HG03097 (cell line): ENCODE measurements around the gene SLAMF1.
"Not testable (repeated sequence)": the region's sequence is repeated elsewhere in the genome, so short reads cannot be mapped to it uniquely, and the experiment has no call there.

Experiments used
- ATAC-seq: cut with Tn5 transposase; IDR thresholded peaks from one replicate; pipeline ENCODE4 v1.9.1; 2021; ENCODE audit not compliant: unreplicated experiment, low FRiP score

Gene SLAMF1

DNA sequence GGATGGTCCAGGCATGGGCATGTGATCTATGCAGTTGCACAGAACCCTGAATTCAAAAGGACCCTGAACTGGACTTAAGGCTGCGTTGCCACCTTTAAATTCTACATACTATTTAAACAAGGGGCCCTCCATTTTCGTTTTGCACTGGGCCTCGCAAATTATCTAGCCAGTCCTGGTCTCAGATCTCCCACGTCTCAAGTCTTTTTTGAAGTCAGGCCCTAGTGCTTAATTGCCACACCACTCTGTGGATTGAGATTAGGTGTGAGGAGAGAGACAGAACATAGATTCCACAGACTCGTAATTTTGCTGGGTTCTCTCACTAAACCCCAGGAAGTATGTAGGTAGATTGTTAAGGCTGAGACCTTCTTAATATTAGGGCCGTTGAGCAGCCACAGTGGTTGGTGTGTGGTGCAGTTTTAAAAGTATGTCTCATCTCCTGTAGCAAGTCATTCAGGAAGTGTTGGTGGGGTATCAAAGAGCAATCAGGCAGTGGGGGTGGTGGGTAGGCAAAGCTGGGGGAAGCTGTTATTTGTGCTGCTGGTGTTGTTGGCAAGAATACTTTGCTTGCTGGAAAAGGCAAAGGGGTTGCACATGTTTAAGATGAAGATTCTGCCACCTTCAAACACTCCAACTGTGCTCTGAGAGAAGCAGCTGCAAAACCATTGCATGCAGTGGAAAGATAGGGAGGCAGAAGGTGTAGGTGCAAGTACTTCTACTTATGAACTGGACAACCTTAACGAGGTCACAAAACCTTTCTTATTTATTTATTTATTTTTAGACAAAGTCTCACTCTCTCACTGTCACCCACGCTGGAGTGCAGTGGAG, 78.8 kb downstream of the SLAMF1 start:
- ATAC-seq, result no peak

DNA sequence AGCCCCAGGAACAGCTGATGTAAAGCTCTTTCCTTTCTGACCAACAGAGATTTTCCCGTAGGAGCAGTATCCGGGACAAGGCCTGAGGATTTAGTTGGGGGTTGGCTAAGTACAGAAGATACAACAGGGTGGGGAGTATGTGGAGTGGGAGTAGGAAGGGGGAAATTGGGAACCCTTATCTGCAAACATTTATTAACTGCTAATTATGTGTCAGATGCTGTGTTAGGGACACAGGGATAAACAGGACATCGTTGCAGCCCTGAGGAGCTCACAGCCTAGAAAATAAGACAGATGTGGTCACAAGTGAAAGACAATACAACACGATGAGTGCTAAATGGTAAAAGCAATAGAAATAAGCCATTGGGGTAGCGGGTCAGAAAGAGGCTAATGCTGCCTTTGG, 79.5 kb downstream of the SLAMF1 start:
- no peak for ATAC-seq

DNA sequence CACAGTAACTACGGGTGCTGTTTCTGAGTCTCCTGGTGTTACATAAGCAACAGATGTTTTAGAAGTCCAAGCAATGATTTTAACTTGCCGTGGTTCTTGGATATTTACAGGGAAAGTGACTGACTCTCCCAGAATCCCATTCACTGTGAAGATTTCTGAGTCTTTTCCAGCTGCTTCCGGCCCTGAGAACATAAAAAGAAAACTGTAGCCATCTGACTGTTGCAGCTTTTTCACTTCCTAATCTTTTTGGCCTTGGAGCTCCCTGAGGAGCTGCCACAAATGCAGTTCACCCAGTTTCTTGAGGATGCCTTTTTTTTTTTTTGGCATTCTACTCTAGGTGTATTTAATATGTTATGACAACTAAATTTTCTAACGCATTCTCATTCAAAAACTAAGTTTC, 81.3 kb downstream of the SLAMF1 start:
- no peak for ATAC-seq

DNA sequence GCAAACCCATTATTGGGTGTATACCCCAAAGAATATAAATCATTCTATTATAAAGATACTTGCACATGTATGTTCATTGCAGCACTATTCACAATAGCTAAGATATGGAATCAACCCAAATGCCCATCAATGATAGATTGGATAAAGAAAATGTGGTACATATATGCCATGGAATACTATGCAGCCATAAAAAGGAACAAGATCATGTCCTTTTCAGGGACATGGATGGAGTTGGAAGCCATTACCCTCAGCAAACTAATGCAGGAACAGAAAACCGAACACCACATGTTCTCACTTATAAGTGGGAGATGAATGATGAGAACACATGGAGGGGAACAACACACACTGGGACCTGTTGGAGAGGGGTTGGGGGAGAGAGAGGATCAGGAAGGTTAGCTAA, 83.6 kb downstream of the SLAMF1 start:
- not testable (repeated sequence) for ATAC-seq

DNA sequence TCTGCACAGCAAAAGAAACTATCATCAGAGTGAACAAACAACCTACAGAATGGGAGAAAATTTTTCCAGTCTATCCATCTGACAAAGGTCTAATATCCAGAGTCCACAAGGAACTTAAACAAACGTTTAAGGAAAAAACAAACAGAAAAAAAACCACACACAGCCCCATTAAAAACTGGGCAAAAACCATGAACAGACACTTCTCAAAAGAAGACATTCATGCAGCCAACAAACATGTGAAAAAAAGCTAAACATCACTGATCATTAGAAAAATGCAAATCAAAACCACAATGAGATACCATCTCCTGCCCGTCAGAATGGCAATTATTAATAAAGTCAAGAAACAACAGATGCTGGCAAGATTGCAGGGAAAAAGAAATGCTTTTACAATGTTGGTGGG, 84.1 kb downstream of the SLAMF1 start:
- ATAC-seq, result not testable (repeated sequence)

DNA sequence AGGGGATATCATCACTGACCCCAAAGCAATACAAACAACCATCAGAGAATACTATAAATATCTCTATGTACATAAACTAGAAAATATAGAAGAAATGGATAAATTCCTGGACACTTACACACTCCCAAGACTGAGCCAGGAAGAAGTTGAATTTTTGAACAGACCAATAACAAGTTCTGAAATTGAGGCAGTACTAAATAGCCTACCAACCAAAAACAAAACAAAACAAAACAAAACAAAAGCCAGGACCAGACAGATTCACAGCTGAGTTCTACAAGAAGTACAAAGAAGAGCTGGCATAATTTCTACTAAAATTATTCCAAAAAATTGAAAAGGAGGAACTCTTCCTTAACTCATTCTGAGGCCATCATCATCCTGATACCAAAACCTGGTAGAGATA, 86.0 kb downstream of the SLAMF1 start:
- ATAC-seq, result no peak

DNA sequence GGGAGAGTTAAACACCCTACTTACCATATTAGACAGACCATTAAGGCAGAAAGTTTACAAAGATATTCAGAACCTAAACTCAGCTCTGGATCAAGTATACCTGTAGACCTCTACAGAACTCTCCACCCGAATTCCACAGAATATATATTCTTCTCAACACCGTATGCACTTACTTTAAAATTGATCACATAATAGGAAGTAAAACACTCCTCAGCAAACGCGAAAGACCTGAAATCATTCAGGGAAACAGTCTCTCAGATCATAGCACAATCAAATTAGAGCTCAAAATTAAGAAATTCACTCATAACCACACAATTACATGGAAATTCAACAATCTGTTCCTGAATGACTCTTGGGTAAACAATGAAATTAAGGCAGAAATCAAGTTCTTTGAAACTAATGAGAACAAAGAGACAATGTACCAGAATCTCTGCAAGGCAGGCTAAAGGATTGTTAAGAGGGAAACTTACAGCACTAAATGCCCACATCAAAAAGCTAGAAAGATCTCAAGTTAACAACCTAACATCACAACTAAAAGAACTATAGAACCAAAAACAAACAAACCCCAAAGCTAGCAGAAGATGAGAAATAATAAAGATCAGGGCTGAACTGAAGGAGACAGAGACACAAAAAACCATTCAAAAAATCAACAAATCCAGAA, 86.7 kb downstream of the SLAMF1 start:
- ATAC-seq, result no peak

DNA sequence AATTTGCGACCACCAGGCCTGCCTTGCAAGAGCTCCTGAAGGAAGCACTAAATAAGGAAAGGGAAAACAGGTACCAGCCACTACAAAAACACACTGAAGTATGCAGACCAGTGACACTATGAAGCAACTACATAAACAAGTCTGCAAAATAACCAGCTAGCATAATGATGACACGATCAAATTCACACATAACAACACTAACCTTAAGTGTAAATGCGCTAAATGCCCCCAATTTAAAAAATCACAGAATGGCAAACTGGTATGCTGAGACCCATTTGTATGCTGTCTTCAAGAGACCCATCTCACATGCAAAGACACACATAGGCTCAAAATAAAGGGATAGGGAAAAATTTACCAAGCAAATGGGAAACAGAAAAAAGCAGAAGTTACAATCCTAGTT, 87.4 kb downstream of the SLAMF1 start:
- not testable (repeated sequence) for ATAC-seq

DNA sequence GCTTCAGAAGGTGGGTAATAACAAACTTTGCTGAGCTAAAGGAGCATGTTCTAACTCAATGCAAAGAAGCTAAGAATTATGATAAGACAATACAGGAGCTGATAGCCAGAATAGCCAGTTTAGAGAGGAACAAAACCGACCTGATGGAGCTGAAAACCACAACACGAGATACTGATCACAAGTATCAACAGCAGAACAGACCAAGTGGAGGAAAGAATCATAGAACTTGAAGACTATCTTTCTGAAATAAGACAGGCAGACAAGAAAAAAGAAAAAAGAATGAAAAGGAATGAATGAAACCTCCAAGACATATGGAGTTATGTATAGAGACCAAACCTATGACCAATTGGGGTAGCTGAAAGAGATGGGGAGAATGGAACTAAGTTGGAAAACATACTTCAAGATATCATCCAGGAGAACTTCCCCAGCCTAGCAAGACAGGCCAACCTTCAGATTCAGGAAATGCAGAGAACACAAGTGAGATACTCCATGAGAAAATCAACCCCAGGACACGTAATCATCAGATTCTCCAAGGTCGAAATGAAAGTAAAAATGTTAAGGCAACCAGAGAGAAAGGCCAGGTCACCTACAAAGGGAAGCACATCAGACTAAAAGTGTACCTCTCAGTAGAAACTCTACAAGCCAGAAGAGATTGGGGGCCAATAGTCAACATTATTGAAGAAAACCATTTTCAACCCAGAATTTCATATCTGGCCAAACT, 88.0 kb downstream of the SLAMF1 start:
- no peak for ATAC-seq
